IgD-negative memory B cell (primary cell): Measurements from ENCODE around the gene BMAL1. TPM values are rescaled to one million over a fixed set of nuclear protein-coding genes. Genes with fewer than 3 reads are reported as not detected.

Experiments used
- H3K27ac Mint-ChIP-seq, 3 donors: one replicate each; pipeline ENCODE4 v1.8.0; 2020 to 2022; ENCODE audit warnings: mild to moderate bottlenecking in 3 of 3, mixed read lengths in 3 of 3, moderate library complexity in 1 of 3
- H3K27me3 Mint-ChIP-seq: one replicate; pipeline ENCODE4 v1.8.0; 2021; ENCODE audit warnings: mixed read lengths
- H3K36me3 Mint-ChIP-seq: one replicate; pipeline ENCODE4 v1.8.0; 2020; ENCODE audit warnings: mild to moderate bottlenecking, mixed read lengths
- H3K4me1 Mint-ChIP-seq, 3 donors: one replicate each; pipeline ENCODE4 v1.8.0; 2020 to 2022; ENCODE audit warnings: mixed read lengths in 3 of 3, mild to moderate bottlenecking in 1 of 3
- H3K4me3 Mint-ChIP-seq, 4 donors: one replicate each; pipeline ENCODE4 v1.8.0; 2020 to 2022; ENCODE audit warnings: mild to moderate bottlenecking in 4 of 4, mixed read lengths in 4 of 4, moderate library complexity in 3 of 4
- H3K9me3 Mint-ChIP-seq, 3 donors: one replicate each; pipeline ENCODE4 v1.8.0; 2020 to 2021; ENCODE audit warnings: mixed read lengths in 3 of 3, mild to moderate bottlenecking in 1 of 3
- polyA plus RNA-seq: library from polyadenylated mRNA; unstranded; fragments of 300-500 nt; fragmentation: Illumina TruSeq; gene quantifications from one replicate; pipeline ENCODE4 v1.2.3, GENCODE V29; 2021

The BMAL1 gene
- polyA plus RNA-seq, 1 donor from 2014 or later, result 8.9 TPM

GRCh38 chr11:13310443-13310842 lies 32.9 kb downstream of the BMAL1 start:
- Mint-ChIP-seq H3K9me3 (no peaks in the 10 kb centered on the region), H3K4me3 (no peak overlapping the region), H3K36me3 (peaks cover 14% of the 10 kb centered on the region), H3K4me1 (peaks cover 8 to 15% (median 9%) of the 10 kb centered on the region in 3 donors), H3K27ac (peak overlapping the region in 1 of 3 donors; percentile 40), H3K27me3 (no peaks in the 10 kb centered on the region)

GRCh38 chr11:13311570-13311969 lies 34.0 kb downstream of the BMAL1 start:
- H3K4me1 Mint-ChIP-seq, result peaks cover 15 to 24% (median 16%) of the 10 kb centered on the region in 3 donors
- no peak overlapping the region for H3K4me3 Mint-ChIP-seq
- H3K27ac Mint-ChIP-seq, result peak overlapping the region in 1 of 3 donors; percentile 91
- H3K9me3 Mint-ChIP-seq, result no peaks in the 10 kb centered on the region
- H3K27me3 Mint-ChIP-seq, result no peaks in the 10 kb centered on the region
- H3K36me3 Mint-ChIP-seq, result peaks cover 12% of the 10 kb centered on the region

- no peaks in the 10 kb centered on the region for H3K27me3 Mint-ChIP-seq
- peaks cover 20 to 33% (median 22%) of the 10 kb centered on the region in 3 donors for H3K4me1 Mint-ChIP-seq
- H3K27ac Mint-ChIP-seq, result peak overlapping the region in 1 of 3 donors; percentile 60
- H3K4me3 Mint-ChIP-seq, result no peak overlapping the region
- peaks cover 12% of the 10 kb centered on the region for H3K36me3 Mint-ChIP-seq
- H3K9me3 Mint-ChIP-seq, result no peaks in the 10 kb centered on the region
Measured at GRCh38 chr11:13313005-13313819, 35.6 kb downstream of the BMAL1 start.

- peak overlapping the region in 1 of 3 donors; percentile 60 for H3K27ac Mint-ChIP-seq
- no peaks in the 10 kb centered on the region for H3K27me3 Mint-ChIP-seq
- no peak overlapping the region for H3K4me3 Mint-ChIP-seq
- H3K9me3 Mint-ChIP-seq, result no peaks in the 10 kb centered on the region
- peaks cover 27 to 40% (median 29%) of the 10 kb centered on the region in 3 donors for H3K4me1 Mint-ChIP-seq
- peaks cover 12% of the 10 kb centered on the region for H3K36me3 Mint-ChIP-seq
Measured at GRCh38 chr11:13314676-13315394, 37.2 kb downstream of the BMAL1 start.

GRCh38 chr11:13315517-13316432 lies 38.2 kb downstream of the BMAL1 start:
- H3K4me1 Mint-ChIP-seq, result peaks cover 28 to 39% (median 36%) of the 10 kb centered on the region in 3 donors
- H3K27me3 Mint-ChIP-seq, result no peaks in the 10 kb centered on the region
- H3K27ac Mint-ChIP-seq, result no peak overlapping the region
- H3K36me3 Mint-ChIP-seq, result peaks cover 12% of the 10 kb centered on the region
- H3K4me3 Mint-ChIP-seq, result no peak overlapping the region
- no peaks in the 10 kb centered on the region for H3K9me3 Mint-ChIP-seq

GRCh38 chr11:13316528-13316961 lies 39.0 kb downstream of the BMAL1 start:
- H3K4me3 Mint-ChIP-seq, result no peak overlapping the region
- no peak overlapping the region for H3K27ac Mint-ChIP-seq
- peaks cover 30 to 42% (median 36%) of the 10 kb centered on the region in 3 donors for H3K4me1 Mint-ChIP-seq

GRCh38 chr11:13317293-13318080 lies 39.9 kb downstream of the BMAL1 start:
- H3K36me3 Mint-ChIP-seq, result peaks cover 9% of the 10 kb centered on the region

More at GRCh38 chr11:13316528-13316961, 39.0 kb downstream of the BMAL1 start:
- Mint-ChIP-seq H3K36me3 (peaks cover 8% of the 10 kb centered on the region), H3K9me3 (no peaks in the 10 kb centered on the region), H3K27me3 (no peaks in the 10 kb centered on the region)

GRCh38 chr11:13318498-13319295 lies 41.1 kb downstream of the BMAL1 start:
- Mint-ChIP-seq H3K36me3 (peaks cover 5% of the 10 kb centered on the region), H3K4me1 (peaks cover 30 to 40% (median 36%) of the 10 kb centered on the region in 3 donors), H3K27me3 (no peaks in the 10 kb centered on the region), H3K9me3 (no peaks in the 10 kb centered on the region), H3K4me3 (peak overlapping the region in 3 of 4 donors; percentile 24 to 65 (median 44)), H3K27ac (peak overlapping the region in 1 of 3 donors; percentile 5)

More at GRCh38 chr11:13317293-13318080, 39.9 kb downstream of the BMAL1 start:
- no peaks in the 10 kb centered on the region for H3K9me3 Mint-ChIP-seq
- peak overlapping the region in 1 of 3 donors; percentile 65 for H3K27ac Mint-ChIP-seq
- peaks cover 30 to 43% (median 36%) of the 10 kb centered on the region in 3 donors for H3K4me1 Mint-ChIP-seq
- H3K27me3 Mint-ChIP-seq, result no peaks in the 10 kb centered on the region
- peak overlapping the region in 1 of 4 donors; percentile 45 for H3K4me3 Mint-ChIP-seq

GRCh38 chr11:13320688-13321087 lies 43.1 kb downstream of the BMAL1 start:
- Mint-ChIP-seq H3K27ac (peak overlapping the region in 1 of 3 donors; percentile 14), H3K36me3 (peaks cover 3% of the 10 kb centered on the region), H3K4me1 (peaks cover 22 to 37% (median 33%) of the 10 kb centered on the region in 3 donors), H3K27me3 (no peaks in the 10 kb centered on the region), H3K4me3 (no peak overlapping the region), H3K9me3 (no peaks in the 10 kb centered on the region)

GRCh38 chr11:13321431-13321830 lies 43.8 kb downstream of the BMAL1 start:
- peaks cover 15 to 31% (median 27%) of the 10 kb centered on the region in 3 donors for H3K4me1 Mint-ChIP-seq
- peaks cover 3% of the 10 kb centered on the region for H3K36me3 Mint-ChIP-seq
- H3K9me3 Mint-ChIP-seq, result no peaks in the 10 kb centered on the region
- H3K4me3 Mint-ChIP-seq, result no peak overlapping the region
- H3K27me3 Mint-ChIP-seq, result no peaks in the 10 kb centered on the region
- H3K27ac Mint-ChIP-seq, result peak overlapping the region in 1 of 3 donors; percentile 14

- Mint-ChIP-seq H3K4me3 (no peak overlapping the region), H3K27me3 (no peaks in the 10 kb centered on the region), H3K27ac (peak overlapping the region in 1 of 3 donors; percentile 32), H3K4me1 (peaks cover 4 to 18% (median 13%) of the 10 kb centered on the region in 3 donors), H3K9me3 (no peaks in the 10 kb centered on the region), H3K36me3 (peaks cover 9% of the 10 kb centered on the region)
Measured at GRCh38 chr11:13324141-13324540, 46.6 kb downstream of the BMAL1 start.

GRCh38 chr11:13324709-13325108 lies 47.1 kb downstream of the BMAL1 start:
- Mint-ChIP-seq H3K36me3 (peaks cover 9% of the 10 kb centered on the region), H3K27ac (no peak overlapping the region), H3K4me3 (no peak overlapping the region)

GRCh38 chr11:13327421-13327820 lies 49.8 kb downstream of the BMAL1 start:
- Mint-ChIP-seq H3K27ac (no peak overlapping the region), H3K9me3 (no peaks in the 10 kb centered on the region), H3K4me1 (peaks cover 2 to 16% (median 5%) of the 10 kb centered on the region in 3 donors), H3K36me3 (peaks cover 7% of the 10 kb centered on the region), H3K27me3 (no peaks in the 10 kb centered on the region), H3K4me3 (no peak overlapping the region)

More at GRCh38 chr11:13324709-13325108, 47.1 kb downstream of the BMAL1 start:
- no peaks in the 10 kb centered on the region for H3K27me3 Mint-ChIP-seq
- peaks cover 3 to 17% (median 13%) of the 10 kb centered on the region in 3 donors for H3K4me1 Mint-ChIP-seq
- no peaks in the 10 kb centered on the region for H3K9me3 Mint-ChIP-seq
